Mucosa of descending colon (tissue), 3 donors: ENCODE data around the gene MYH14. TPM values are rescaled to one million over a fixed set of nuclear protein-coding genes. Genes with fewer than 3 reads are reported as not detected.

ENCODE experiments used
- ATAC-seq: fragments of 200-7000 bp; cut with Tn5 transposase; one replicate; pipeline ENCODE4 v1.9.1; 2020; ENCODE audit warnings: mild to moderate bottlenecking, moderate library complexity
- DNase-seq, 3 donors: peaks; one replicate each; pipeline ENCODE4 v3.0.0-alpha.2; 2020
- H3K36me3 ChIP-seq: fragments of 200-600 bp; one replicate; pipeline ENCODE4 v1.8.0; 2021; ENCODE audit warnings: low read depth, mild to moderate bottlenecking
- H3K4me1 ChIP-seq: fragments of 200-600 bp; one replicate; pipeline ENCODE4 v1.8.0; 2021; ENCODE audit warnings: low read depth, mild to moderate bottlenecking
- H3K4me3 ChIP-seq: fragments of 200-600 bp; one replicate; pipeline ENCODE4 v1.8.0; 2021; ENCODE audit warnings: mild to moderate bottlenecking
- H3K9me3 ChIP-seq: fragments of 200-600 bp; one replicate; pipeline ENCODE4 v1.8.0; 2021; ENCODE audit warnings: mild to moderate bottlenecking
- intact Hi-C, 2 donors: fragments of 100-400 bp; cut with DNase I in 1 of 2; cut with micrococcal nuclease in 1 of 2; formaldehyde crosslinking; loops; one replicate each; pipeline versions ENCODE4 v1.11.0 to v1.11.1; 2022; cut with DNase I, micrococcal nuclease
- total RNA-seq, 3 donors: library from RNA; stranded (reverse); fragmentation: NEBNext Ultra II Directional in 2 of 3; extraction: Animal tissue kit (Norgen Biotek cat#: 25700) in 2 of 3; gene quantifications; one replicate each; pipeline versions ENCODE4 v1.2.1 to v1.2.4, GENCODE V29; 2021 to 2023
- TF ChIP-seq, protein P1 (sequence below): fragments of 200-600 bp; IDR thresholded peaks from one replicate; pipeline ENCODE4 v1.8.0; 2022; ENCODE audit warnings: antibody characterized with exemption, mild to moderate bottlenecking
- donor health status: DM: no; HTN: no; CAD: no; lungs with moderate emphysema.
- donor health status: DM: no; HTN: no; CAD: no.
- donor health status: DM: no; HTN: yes; CAD: no.

Gene MYH14
- total RNA-seq, 3 donors from 2014 or later = 268 to 606 (median 586) TPM

DNA sequence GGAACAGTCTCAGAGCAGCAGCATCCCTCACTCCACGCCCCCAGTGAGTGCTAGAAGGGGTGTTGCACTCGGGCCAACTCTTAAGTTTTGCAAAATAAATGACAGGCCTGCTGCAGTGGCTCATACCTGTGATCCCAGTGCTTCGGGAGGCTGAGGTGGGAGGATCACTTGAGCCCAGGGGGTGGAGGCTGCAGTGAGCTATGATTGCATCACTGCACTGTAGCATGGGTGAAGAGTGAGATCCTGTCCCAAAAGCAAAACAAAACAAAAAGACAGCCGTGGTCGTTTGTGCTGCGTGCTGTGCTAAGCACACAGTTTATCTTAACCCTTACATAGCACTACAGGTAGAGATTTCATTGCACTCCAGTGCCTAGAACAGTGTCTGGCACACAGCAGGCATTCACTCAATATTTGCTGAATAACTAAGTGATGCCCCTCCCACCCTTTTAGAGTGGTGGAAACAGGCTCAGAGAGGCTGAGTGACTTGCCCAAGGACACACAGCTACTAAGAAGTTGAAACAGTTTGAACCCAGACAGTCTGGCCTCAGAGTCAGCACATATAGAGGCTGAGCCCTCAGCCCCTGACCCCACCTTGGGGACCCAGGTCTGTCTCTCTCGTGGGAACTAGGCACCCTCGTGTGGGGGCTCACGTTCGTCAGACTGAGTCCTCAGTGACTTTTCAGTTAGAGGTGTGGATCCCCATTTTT lies 107.5 kb downstream of the MYH14 start:
- H3K36me3 ChIP-seq = peaks cover 3% of the 10 kb centered on the region
- no peak overlapping the region for H3K4me3 ChIP-seq
- TF ChIP-seq, protein P1, sequence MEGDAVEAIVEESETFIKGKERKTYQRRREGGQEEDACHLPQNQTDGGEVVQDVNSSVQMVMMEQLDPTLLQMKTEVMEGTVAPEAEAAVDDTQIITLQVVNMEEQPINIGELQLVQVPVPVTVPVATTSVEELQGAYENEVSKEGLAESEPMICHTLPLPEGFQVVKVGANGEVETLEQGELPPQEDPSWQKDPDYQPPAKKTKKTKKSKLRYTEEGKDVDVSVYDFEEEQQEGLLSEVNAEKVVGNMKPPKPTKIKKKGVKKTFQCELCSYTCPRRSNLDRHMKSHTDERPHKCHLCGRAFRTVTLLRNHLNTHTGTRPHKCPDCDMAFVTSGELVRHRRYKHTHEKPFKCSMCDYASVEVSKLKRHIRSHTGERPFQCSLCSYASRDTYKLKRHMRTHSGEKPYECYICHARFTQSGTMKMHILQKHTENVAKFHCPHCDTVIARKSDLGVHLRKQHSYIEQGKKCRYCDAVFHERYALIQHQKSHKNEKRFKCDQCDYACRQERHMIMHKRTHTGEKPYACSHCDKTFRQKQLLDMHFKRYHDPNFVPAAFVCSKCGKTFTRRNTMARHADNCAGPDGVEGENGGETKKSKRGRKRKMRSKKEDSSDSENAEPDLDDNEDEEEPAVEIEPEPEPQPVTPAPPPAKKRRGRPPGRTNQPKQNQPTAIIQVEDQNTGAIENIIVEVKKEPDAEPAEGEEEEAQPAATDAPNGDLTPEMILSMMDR = no peak
- DNase-seq (peak in 1 of 3 donors; percentile 17), ATAC-seq (peak; percentile 5)
- intact Hi-C loops = no loop called here
- no peaks in the 10 kb centered on the region for H3K4me1 ChIP-seq
- no peaks in the 10 kb centered on the region for H3K9me3 ChIP-seq

DNA sequence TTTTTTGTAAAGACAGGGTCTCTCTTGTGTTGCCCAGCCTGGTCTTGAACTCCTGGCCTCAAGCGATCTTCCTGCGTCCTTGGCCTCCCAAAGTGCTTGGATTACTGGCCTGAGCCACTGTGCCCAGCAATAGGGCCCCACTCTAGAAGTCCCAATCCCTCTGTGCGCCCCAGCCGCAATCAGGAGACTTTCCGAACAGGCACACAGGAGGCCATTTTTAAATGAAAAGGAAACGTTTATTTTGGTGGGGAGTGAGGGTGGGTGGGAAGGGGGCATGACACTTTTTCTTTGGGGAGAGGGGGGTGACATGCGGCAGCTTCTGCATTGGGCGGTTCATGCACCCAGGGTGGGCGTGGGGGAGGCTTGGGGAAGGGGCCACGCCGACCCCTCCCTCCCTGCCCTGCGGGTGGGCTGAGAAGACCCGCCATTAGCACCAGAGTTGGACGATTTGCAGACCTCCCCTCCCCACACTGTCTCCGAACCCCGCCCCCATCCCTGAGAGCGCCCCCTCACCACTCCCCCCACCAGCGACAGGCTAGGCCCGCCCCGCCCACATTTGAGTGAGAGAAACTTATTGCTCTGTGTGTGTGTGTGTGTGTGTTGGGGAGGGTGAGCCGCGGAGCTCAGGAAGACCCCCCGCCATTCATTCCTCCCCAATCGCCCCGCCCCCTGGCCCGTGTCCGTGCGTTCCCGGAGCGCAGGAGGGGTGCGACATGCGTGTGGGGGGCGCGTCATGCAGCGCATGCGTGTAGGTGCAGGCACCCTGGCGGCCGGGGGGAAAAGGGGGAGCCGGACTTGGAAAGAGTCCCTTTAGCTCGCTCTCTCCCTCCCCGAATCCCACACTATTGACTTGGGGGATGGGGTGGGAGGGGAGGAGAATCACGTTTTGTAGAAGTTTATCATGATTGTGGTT lies 108.6 kb downstream of the MYH14 start:
- H3K36me3 ChIP-seq = no peaks in the 10 kb centered on the region
- H3K4me1 ChIP-seq = no peaks in the 10 kb centered on the region
- DNase-seq = peak in 1 of 3 donors; percentile 48
- no peaks in the 10 kb centered on the region for H3K9me3 ChIP-seq
- no peak overlapping the region for H3K4me3 ChIP-seq
- intact Hi-C loops = no loop called here
- ATAC-seq = peak; percentile 12
- TF ChIP-seq, protein P1 = no peak

DNA sequence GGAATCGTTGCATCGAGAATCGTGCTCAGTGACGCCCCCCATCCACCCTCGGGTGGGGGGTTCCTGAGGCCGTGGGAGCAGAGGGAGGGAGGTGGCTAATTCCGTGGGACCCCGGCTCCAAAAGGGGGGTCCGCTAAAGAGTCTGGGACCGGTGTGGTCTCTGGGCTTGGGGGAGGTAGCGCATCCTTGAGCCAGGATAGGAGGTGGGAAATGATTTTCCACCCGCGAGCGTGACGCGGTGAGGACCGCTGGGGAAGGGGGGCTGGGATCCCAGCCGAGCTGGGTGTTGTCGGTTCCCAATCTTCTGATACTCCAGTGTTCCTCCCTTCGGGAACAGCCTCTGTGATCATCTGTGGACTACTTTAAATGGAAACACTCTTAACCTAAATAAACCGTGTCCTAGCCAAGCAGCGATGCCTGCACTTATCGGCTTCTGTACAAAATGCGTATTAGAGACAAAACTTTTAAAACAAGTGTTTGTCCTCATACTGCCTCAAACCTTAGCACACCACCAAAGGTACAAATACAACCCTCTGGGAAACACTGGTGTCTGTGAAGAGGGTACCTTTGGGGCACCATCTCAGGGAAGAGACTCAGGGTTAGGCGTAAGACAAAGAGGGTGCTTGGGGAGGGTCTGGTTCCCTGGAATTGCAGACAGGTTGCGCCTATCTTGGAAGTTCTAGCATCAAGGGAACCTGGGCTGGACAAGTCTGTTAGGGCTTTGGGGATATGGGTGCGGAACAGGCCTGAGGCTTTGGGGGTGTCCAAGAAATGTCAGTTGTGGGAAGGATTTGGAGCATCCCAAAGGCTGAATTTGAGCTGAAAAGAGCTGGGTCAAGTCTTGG lies 109.8 kb downstream of the MYH14 start:
- ATAC-seq (no peak), DNase-seq (peak in 1 of 3 donors; percentile 36)
- Histone ChIP-seq H3K9me3 (no peaks in the 10 kb centered on the region), H3K4me1 (no peaks in the 10 kb centered on the region), H3K36me3 (no peaks in the 10 kb centered on the region), H3K4me3 (no peak overlapping the region)
- TF ChIP-seq, protein P1 = no peak
- intact Hi-C loops = no loop called here

DNA sequence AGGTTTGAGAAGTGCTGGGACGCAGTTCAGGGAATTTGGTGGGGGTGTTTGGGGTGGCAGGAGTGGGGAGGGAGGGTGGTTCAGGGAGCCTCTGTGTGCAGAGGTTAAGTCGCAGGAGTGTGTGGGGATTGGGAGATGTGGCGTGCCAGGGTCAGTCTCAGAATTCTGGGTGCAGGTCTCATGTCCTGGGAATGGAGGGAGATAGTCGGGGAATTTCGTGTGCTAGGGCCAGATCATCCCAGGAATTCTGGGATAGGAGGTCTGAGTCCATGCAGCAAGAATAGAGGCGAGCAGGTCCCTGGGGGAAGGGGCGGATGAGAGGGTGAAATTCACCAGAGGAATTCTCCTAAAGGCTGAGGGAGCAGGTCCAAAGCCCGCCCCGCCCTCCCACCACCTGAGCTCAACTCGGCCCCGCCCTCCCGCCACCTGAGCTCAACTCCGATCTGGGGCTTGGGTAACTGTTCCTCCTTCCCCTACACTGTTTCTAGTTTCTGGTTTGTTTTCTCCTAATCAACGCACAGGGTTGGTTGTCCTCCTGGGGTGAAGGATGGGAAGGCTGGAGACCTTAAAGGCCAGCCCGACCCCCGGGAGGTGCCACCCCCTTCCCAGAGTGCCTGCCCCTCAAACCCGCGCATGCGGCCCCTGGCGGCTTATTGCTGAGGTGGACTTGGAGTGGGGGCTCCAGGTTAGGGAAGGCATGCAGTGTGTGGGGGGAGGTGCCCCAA lies 110.6 kb downstream of the MYH14 start:
- Histone ChIP-seq H3K4me3 (no peak overlapping the region), H3K9me3 (no peaks in the 10 kb centered on the region), H3K4me1 (no peaks in the 10 kb centered on the region), H3K36me3 (no peaks in the 10 kb centered on the region)
- ATAC-seq (peak; percentile 8), DNase-seq (peak in 1 of 3 donors; percentile 39)
- TF ChIP-seq, protein P1 = no peak
- intact Hi-C loops = no loop called here
